SJCRH30 (cell line): ENCODE results near the gene CREB3L1. TPM values are rescaled to one million over a fixed set of nuclear protein-coding genes. Genes with fewer than 3 reads are reported as not detected.

Source experiments
- DNase-seq, 2 experiments: peaks; one replicate each; pipeline ENCODE4 v3.0.0-alpha.2; 2015 to 2020
- H3K27ac ChIP-seq: fragments of 250-450 bp; sonication (Bioruptor Pico); 2 replicates; pipeline ENCODE4 v1.5.1; 2020; ENCODE audit warnings: mild to moderate bottlenecking, moderate library complexity
- H3K27me3 ChIP-seq: fragments of 250-450 bp; sonication (Bioruptor Pico); 2 replicates; pipeline ENCODE4 v1.5.1; 2020; ENCODE audit warnings: mild to moderate bottlenecking, moderate library complexity
- H3K36me3 ChIP-seq: fragments of 250-450 bp; sonication (Bioruptor Pico); 2 replicates; pipeline ENCODE4 v1.5.1; 2020; ENCODE audit warnings: mild to moderate bottlenecking, moderate library complexity
- H3K4me1 ChIP-seq: fragments of 250-450 bp; sonication (Bioruptor Pico); 2 replicates; pipeline ENCODE4 v1.5.1; 2020; ENCODE audit warnings: mild to moderate bottlenecking, moderate library complexity
- H3K4me3 ChIP-seq: fragments of 250-450 bp; sonication (Bioruptor Pico); 2 replicates; pipeline ENCODE4 v1.5.1; 2020; ENCODE audit warnings: mild to moderate bottlenecking, moderate library complexity
- H3K9me3 ChIP-seq: fragments of 250-450 bp; sonication (Bioruptor Pico); replicated peaks from 2 replicates; pipeline ENCODE4 v1.5.1; 2020; ENCODE audit warnings: mild to moderate bottlenecking, moderate library complexity
- total RNA-seq: library from RNA; depleted of rRNA; stranded (reverse); fragments of >200 nt; shearing (Covaris generic); gene quantifications from 2 replicates; pipeline ENCODE4 v1.2.3, GENCODE V29; 2014

The CREB3L1 gene
- total RNA-seq, 1 experiment from 2014 or later: 0.34 TPM

DNA sequence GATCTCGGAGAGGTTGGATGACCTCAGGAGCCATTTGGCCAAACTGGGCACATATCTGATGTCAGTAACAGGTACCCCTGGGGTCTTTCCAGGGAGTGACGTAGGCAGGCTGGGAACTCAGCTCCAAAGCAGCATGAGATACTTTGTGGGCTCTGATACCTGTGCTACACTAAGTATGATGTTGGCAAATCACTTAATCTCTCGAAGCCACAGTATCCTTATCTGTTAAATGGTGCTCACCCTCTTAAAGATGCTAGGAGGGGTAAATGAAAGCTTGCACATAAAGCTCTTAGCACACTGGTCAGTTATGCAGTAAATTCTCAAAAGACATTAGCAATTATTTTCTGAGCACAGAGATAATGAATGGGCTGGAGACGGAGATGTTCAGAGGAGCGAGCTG lies 52.7 kb downstream of the CREB3L1 start:
- Histone ChIP-seq H3K27ac (no peak overlapping the region), H3K4me3 (no peak overlapping the region), H3K36me3 (no peaks in the 10 kb centered on the region), H3K27me3 (peaks cover 4% of the 10 kb centered on the region; the same call in 1 of the 2 replicates), H3K4me1 (peaks cover 15% of the 10 kb centered on the region), H3K9me3 (no peaks in the 10 kb centered on the region)
- DNase-seq: no peak

DNA sequence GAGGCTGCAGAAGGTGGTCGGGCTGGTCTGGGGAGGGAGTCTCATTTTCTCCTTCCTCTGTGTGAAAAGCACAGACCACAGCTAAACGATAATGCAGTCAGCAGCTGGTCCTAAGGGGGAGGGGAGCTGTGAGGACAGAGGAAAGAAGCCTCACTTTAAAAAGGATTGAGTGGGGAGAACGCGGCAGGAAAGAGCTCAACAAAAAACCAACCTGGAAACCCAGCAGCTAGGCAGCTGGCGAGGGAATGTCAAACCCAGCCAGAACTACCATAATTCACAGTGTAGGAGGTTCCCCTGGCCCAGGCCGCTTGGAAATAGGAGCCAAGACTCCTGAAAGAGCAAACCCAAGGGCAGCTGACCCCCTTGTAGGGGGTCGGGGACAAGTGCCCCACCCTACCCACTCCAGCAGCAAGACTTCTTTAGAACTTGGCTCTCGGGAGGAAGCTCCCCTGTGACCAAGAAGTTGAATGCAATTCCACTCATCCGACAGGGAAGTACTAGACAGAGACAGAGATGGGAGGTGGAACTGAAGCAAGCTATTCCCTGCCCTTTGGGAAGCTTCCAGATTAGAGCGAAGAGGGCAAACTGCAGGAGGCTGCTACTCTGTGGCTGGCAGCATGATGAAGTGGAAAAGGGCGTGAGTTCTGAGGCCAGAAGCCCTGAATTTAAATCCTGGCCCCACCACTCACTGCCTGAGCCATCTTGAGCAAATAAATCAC lies 53.3 kb downstream of the CREB3L1 start:
- DNase-seq: peak; percentile 63 to 77
- Histone ChIP-seq H3K36me3 (no peaks in the 10 kb centered on the region), H3K4me3 (no peak overlapping the region), H3K27me3 (peaks cover 4% of the 10 kb centered on the region; the same call in 1 of the 2 replicates), H3K27ac (no peak overlapping the region), H3K9me3 (no peaks in the 10 kb centered on the region), H3K4me1 (peaks cover 15% of the 10 kb centered on the region)

DNA sequence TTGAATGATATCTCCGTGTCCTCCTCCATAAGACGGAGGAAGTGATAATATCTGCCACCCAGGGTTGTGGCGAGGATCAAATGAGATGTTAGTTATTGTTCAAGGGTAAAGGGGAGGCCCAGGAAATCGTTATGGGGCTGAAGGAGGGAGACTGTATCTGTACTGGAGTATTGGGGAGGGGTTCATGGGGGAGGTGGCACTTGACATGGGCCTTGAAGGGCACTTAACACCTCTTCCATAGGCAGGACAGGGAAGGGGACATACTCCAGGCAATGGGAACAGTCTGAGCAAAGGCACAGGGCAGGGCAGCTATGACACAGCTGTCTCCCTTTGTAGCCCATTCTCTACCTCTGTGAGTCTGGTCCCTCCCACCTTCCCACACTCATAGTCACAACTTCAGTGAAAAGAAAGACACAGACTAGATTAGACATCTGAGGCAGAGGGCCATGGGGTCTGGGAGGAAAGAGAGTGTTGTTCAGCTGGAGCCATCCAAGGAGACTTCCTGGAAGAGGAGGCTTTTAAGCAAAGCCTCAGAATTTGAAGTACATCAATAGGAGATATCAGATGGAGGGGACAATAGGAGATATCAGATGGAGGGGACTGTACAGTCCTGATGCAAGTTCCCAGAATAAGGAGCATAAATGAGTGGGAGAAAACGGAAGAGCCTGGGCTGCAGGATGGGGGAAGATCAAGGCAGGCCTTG lies 54.0 kb downstream of the CREB3L1 start:
- H3K27ac ChIP-seq: no peak overlapping the region
- H3K4me1 ChIP-seq: peaks cover 15% of the 10 kb centered on the region
- no peak overlapping the region for H3K4me3 ChIP-seq
- H3K27me3 ChIP-seq: peaks cover 4% of the 10 kb centered on the region; the same call in 1 of the 2 replicates
- H3K36me3 ChIP-seq: no peaks in the 10 kb centered on the region
- no peaks in the 10 kb centered on the region for H3K9me3 ChIP-seq
- peak in 1 of 2 experiments; percentile 31 for DNase-seq

DNA sequence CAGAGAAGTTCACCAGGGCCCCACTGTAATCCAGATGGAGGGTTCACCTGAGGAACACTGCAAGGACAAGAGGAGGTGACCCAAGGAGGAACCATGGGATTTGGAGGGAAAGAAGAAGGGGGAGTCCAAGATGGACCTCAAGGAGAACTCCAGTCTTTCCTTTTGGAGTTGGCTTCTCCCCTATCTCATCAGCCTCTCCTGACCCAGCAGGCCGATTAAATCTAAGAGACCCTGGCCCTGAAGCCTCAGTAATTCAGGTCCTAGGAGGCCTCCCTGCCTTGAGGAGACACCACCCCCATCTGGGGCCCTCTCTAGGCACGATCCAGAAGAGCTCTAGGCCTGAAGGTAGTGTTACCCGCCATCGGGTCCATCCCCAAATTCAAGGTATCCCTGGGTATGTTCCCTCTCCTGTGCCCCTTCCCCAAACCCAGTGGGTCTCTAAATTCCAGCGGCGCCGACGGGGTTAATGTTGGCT lies 54.7 kb downstream of the CREB3L1 start:
- Histone ChIP-seq H3K9me3 (no peaks in the 10 kb centered on the region), H3K4me3 (no peak overlapping the region), H3K36me3 (no peaks in the 10 kb centered on the region), H3K27me3 (peaks cover 4% of the 10 kb centered on the region; the same call in 1 of the 2 replicates), H3K4me1 (peaks cover 15% of the 10 kb centered on the region), H3K27ac (no peak overlapping the region)
- no peak for DNase-seq

DNA sequence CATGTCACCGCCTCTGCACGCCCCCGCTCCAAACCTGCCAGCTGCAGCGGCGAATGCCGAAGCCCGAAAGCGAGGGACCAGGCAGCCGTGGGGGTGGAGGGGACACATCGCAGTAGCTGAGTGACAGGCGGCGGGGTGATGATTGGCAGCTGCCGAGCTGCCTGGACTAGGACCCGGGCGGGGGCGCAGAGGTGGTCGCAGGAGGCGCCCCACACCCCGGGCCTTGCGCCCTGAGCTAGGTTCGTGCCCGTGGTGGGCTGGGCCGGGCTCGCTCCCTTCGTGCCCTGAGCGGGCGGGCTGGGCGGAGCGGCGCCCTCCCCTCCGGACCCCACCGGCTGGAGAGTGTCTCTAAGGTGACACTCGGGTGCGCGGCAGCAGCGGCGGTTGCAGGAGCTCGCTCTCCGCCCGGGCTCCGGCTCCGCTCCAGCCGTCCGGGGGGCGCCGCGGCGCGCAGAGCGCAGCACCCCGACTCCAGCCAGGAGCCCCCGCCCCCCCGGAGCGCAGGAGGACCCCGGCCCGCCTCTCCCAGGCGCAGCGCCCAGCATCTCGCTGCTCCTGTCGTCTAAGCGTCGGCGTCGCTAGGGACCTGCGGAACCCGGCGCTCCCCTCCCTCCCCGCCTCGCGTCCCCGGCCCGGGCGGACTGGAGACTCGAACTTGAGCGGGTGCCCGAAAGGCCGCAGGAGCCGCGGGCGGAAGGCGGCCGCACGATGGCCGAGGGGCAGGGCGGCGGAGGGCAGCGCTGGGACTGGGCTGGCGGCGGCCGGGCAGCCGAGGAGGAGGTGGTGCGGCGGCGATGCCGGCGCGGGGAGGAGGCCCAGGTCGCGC lies 55.3 kb downstream of the CREB3L1 start:
- H3K36me3 ChIP-seq: no peaks in the 10 kb centered on the region
- H3K27me3 ChIP-seq: peaks cover 4% of the 10 kb centered on the region; the same call in 1 of the 2 replicates
- H3K4me1 ChIP-seq: peaks cover 15% of the 10 kb centered on the region
- no peak for DNase-seq
- no peak overlapping the region for H3K4me3 ChIP-seq
- H3K27ac ChIP-seq: no peak overlapping the region
- no peaks in the 10 kb centered on the region for H3K9me3 ChIP-seq

DNA sequence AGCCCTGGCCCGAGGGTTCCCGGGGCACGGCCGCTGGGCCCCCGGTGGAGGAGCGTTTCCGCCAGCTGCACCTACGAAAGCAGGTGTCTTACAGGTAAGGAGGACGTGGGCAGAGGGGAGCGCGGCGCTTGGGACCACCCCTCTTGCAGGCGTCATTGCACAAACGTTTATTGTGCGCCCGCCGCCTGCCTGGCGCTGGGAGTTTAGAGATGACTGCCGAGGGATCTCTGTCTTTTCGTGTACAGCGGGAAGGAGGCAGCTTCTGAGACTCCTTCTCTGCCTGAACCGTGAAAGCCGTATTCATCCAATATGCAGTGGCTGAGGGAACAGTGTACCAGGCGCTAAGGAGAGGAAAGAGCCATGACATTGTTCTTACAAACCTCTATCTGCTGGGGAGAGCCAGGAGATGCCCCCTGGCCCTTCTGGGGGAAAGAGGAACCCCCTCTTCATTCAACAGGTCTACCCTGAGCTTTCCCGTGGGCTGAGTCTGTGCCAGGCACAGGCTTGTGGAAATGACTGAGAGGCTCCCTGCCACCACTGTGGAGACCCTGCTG lies 56.0 kb downstream of the CREB3L1 start:
- no peak for DNase-seq

DNA sequence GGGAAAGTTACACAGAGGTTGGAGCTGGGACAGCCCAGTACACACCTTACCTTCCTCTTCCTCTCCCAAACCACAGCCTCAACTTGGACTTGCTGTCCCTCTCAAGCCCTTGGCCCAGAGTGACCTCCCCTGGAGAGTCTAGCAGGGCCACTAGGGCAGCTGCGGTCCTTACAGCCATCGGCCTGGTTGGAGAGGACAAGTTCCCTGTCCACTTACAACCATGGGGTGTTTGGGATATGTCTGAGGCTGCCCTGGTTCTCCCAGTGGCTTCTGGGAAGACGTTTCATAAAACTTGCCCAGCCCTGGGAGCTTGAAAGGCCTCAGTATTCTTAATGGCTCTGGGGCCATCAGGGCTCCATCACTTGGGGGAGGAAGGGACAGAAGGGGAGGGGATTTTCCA lies 56.7 kb downstream of the CREB3L1 start:
- Histone ChIP-seq H3K36me3 (no peaks in the 10 kb centered on the region), H3K4me1 (peaks cover 15% of the 10 kb centered on the region), H3K9me3 (no peaks in the 10 kb centered on the region), H3K4me3 (no peak overlapping the region), H3K27me3 (peaks cover 7% of the 10 kb centered on the region; the same call in 1 of the 2 replicates), H3K27ac (no peak overlapping the region)
- DNase-seq: no peak

More for the DNA sequence above, 56.0 kb downstream of the CREB3L1 start:
- H3K4me3 ChIP-seq: no peak overlapping the region
- no peaks in the 10 kb centered on the region for H3K36me3 ChIP-seq
- no peak overlapping the region for H3K27ac ChIP-seq
- H3K27me3 ChIP-seq: peaks cover 7% of the 10 kb centered on the region; the same call in 1 of the 2 replicates
- H3K4me1 ChIP-seq: peaks cover 15% of the 10 kb centered on the region
- no peaks in the 10 kb centered on the region for H3K9me3 ChIP-seq

DNA sequence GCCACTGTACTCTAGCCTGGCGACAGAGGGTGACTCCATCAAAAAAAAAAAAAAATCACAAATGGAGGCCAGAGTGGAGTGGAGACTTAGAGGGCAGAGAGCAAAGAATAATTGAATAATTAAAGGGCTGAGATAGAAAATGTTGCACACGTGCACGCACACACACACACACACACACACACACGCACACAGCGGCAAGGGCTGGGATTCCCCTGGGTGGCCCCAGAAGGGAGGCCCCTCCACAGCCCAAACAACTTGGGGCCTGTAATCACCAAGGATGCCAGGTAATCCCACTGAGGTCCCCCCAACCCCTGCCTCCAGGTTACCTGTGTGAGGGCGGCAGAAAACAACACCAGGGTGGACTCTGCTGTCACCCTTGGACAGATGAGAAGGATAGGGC lies 57.8 kb downstream of the CREB3L1 start:
- H3K27me3 ChIP-seq: peaks cover 7% of the 10 kb centered on the region; the same call in 1 of the 2 replicates

DNA sequence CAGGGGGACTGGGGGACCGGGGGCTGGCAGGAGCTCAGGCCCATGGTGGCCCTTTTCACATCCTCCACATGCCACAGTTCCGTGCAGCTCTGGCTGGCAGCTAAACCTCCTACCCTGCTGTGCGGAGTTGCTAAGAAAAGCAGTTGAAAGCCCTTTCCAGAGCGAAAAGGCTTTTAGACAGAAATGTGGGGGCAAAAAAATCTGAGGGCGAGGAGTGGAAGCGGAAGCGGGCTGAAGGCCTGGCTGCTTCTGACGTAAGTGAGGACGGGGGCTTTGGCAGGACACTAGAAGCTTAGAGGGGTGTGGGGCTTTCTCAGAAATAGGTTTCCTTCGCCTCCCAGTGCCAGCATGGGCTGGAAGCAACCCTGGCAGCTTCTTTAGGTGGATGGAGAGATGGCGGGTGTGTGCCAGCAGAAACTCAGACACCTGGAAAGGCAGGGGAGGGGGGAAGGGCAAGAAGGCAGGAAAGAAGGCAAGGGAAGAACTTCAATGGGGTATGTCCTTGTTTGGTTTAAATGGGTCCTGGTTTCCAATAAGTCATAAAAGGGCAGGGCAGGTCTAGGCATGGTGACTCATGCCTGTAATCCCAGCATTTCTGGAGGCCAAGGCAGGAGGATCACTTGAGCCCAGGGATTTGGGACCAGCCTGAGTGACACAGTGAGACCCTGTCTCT lies 58.6 kb downstream of the CREB3L1 start:
- Histone ChIP-seq H3K27me3 (peaks cover 7% of the 10 kb centered on the region; the same call in 1 of the 2 replicates), H3K27ac (no peak overlapping the region), H3K36me3 (no peaks in the 10 kb centered on the region), H3K4me3 (no peak overlapping the region), H3K4me1 (peaks cover 5% of the 10 kb centered on the region; the same call in 1 of the 2 replicates), H3K9me3 (no peaks in the 10 kb centered on the region)
- no peak for DNase-seq

More for the DNA sequence above, 57.8 kb downstream of the CREB3L1 start:
- H3K4me3 ChIP-seq: no peak overlapping the region
- peaks cover 9% of the 10 kb centered on the region for H3K4me1 ChIP-seq
- no peak for DNase-seq
- no peaks in the 10 kb centered on the region for H3K36me3 ChIP-seq
- H3K27ac ChIP-seq: no peak overlapping the region
- H3K9me3 ChIP-seq: no peaks in the 10 kb centered on the region

DNA sequence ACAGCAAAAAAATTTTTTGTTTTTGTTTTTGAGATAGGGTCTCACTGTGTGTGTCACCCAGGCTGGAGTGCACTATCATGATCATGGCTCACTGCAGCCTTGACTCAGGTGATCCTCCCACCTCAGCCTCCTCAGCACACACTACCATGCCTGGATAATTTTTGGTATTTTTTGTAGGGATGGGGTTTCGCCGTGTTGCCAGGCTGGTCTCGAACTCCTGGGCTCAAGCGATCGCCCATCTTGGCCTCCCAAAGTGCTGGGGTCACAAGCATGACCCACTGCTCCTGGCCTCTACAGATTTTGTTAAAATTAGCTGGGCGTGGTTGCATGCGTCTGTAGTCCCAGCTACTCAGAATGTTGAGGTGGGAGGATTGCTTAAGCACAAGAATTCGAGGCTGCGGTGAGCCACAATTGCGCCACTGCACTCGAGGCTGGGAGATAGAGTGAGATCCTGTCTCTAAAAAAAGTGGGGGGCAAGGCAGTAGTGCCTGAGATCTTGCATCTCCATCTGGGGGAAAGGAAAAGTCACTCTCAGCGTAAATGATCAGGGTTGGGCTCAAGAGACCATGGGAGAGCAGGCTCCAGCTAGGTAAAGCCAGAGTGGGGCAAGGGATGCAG lies 59.2 kb downstream of the CREB3L1 start:
- H3K27me3 ChIP-seq: peaks cover 7% of the 10 kb centered on the region; the same call in 1 of the 2 replicates
- no peak for DNase-seq
- H3K36me3 ChIP-seq: no peaks in the 10 kb centered on the region
- H3K4me3 ChIP-seq: no peak overlapping the region
- H3K27ac ChIP-seq: no peak overlapping the region
- no peaks in the 10 kb centered on the region for H3K9me3 ChIP-seq
- H3K4me1 ChIP-seq: 0 out of 2 replicates have a peak, but pooled peaks cover 2% of the 10 kb centered on the region

DNA sequence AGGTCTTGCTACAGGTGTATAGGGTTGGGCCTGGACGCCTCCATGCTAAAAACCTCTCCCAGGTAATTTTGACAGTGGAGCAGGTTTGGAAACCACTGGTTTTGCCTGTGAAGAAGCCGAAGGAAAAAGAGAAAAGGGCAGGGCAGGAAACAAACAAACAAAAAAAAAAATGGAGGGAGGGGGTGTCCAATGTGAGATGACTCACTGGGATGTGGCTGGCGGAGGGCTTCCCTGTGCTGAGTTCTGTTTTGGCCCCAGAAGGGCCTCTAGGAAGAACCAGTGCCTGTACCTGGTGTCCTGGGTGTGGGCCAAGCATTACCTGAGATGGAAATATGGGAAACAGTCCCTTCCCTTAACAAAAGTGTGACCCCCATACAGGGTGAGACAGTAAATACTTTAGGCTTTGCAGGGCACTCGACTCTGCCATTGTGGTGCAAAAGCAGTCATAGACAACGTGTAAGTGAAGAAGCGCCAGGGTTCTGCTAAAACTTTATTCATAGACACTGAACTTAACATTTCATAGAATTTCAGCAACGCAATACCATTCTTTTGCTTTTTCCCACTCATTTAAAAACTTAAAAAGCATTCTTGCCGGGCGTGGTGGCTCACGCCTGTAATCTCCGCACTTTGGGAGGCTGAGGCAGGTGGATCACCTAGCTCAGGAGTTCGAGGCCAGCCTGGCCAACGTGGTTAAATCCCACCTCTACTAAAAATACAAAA lies 60.3 kb downstream of the CREB3L1 start:
- peaks cover 8% of the 10 kb centered on the region for H3K27me3 ChIP-seq
- no peaks in the 10 kb centered on the region for H3K9me3 ChIP-seq
- H3K36me3 ChIP-seq: no peaks in the 10 kb centered on the region
- no peak overlapping the region for H3K4me3 ChIP-seq
- no peak overlapping the region for H3K27ac ChIP-seq
- H3K4me1 ChIP-seq: 0 out of 2 replicates have a peak, but pooled peaks cover 2% of the 10 kb centered on the region
- no peak for DNase-seq

DNA sequence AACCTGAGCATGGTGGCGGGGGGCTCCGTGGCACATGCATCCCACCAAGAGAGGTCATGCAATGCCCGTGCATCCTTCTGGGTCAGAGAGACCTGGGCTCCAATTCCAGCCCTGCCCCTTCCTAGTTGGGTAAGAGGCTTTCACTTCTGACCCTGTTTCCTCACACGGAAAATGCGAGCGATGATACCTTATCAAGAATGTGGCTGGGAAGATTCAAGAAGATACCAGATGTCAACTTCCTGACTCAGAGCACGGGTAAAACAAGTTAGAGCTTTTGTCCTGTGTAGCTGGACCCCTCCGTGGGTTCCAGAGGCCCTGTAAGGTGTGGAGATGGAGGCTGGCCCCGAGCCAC lies 61.1 kb downstream of the CREB3L1 start:
- Histone ChIP-seq H3K27me3 (peaks cover 8% of the 10 kb centered on the region), H3K4me3 (peak overlapping the region; percentile 35), H3K9me3 (no peaks in the 10 kb centered on the region), H3K27ac (no peak overlapping the region), H3K4me1 (0 out of 2 replicates have a peak, but pooled peaks cover 2% of the 10 kb centered on the region), H3K36me3 (no peaks in the 10 kb centered on the region)
- no peak for DNase-seq
